Muscle layer of duodenum (tissue), 2 donors: Measurements from ENCODE around the gene IGSF5.
"Not testable (repeated sequence)": the region's sequence is repeated elsewhere in the genome, so short reads cannot be mapped to it uniquely, and the experiment has no call there.

Experiments used
- H3K27ac ChIP-seq: one replicate; pipeline ENCODE4 v1.7.0; 2013; ENCODE audit warnings: mild to moderate bottlenecking, low read length
- H3K27me3 ChIP-seq: one replicate; pipeline ENCODE4 v1.7.0; 2013; ENCODE audit warnings: low read depth, mild to moderate bottlenecking, control low read depth, low read length
- H3K36me3 ChIP-seq, 2 donors: one replicate each; pipeline ENCODE4 v1.7.0; 2013; ENCODE audit warnings: low read length in 2 of 2, control low read depth in 1 of 2, mild to moderate bottlenecking in 1 of 2; ENCODE audit not compliant: insufficient read depth in 2 of 2, control insufficient read depth in 1 of 2
- H3K4me1 ChIP-seq, 2 donors: one replicate each; pipeline ENCODE4 v1.7.0; 2013; ENCODE audit warnings: low read length in 2 of 2, mild to moderate bottlenecking in 2 of 2, control low read depth in 1 of 2, moderate library complexity in 1 of 2; ENCODE audit not compliant: insufficient read depth in 2 of 2, control insufficient read depth in 1 of 2
- H3K4me3 ChIP-seq, 2 donors: one replicate each; pipeline ENCODE4 v1.7.0; 2013; ENCODE audit warnings: low read length in 2 of 2, low read depth in 1 of 2, mild to moderate bottlenecking in 1 of 2
- H3K9me3 ChIP-seq, 2 donors: one replicate each; pipeline ENCODE4 v1.7.0; 2013; ENCODE audit warnings: low read length in 2 of 2, control low read depth in 1 of 2, mild to moderate bottlenecking in 1 of 2; ENCODE audit not compliant: control insufficient read depth in 1 of 2
- donor health status: healthy.

The IGSF5 gene

DNA sequence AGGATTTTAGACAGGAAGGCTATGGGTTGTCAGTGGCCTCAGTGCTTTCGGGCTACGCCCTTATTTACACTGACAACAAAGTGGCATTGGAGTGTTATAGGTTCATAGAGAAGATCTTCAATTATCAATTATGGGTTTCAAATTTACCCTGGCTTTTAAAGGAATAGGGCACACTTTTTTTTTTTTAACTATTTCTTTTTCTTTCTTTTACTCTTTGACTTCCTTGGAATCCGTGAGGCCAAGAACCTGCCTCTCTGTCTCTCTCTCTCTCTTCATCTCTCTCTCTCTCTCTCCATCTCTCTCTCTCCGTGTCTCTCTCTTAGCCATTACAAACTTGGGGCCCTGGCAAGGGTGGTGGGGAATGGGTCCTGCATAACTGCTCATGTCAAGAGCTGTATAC, at the start of gene IGSF5:
TSS of gene IGSF5 (plus strand) at position 301 of the 400 bp plus-strand sequence. CDS start 327 bp downstream, outside the sequence.
- H3K4me3 ChIP-seq, H3K9me3 ChIP-seq, H3K27me3 ChIP-seq, H3K4me1 ChIP-seq, H3K36me3 ChIP-seq, H3K27ac ChIP-seq: not testable (repeated sequence)

GRCh38 chr21:39696196-39696595, 48.8 kb upstream of the IGSF5 start:
- H3K27ac ChIP-seq: no peak overlapping the region
- H3K4me1 ChIP-seq: no peaks in the 10 kb centered on the region
- no peak overlapping the region for H3K4me3 ChIP-seq
- H3K9me3 ChIP-seq: no peaks in the 10 kb centered on the region
- H3K36me3 ChIP-seq: no peaks in the 10 kb centered on the region
- H3K27me3 ChIP-seq: no peaks in the 10 kb centered on the region

- H3K36me3 ChIP-seq: no peaks in the 10 kb centered on the region
- H3K27me3 ChIP-seq: no peaks in the 10 kb centered on the region
- no peaks in the 10 kb centered on the region for H3K9me3 ChIP-seq
- no peaks in the 10 kb centered on the region for H3K4me1 ChIP-seq
- no peak overlapping the region for H3K4me3 ChIP-seq
- H3K27ac ChIP-seq: no peak overlapping the region
Measured at GRCh38 chr21:39696618-39697017, 48.4 kb upstream of the IGSF5 start.

GRCh38 chr21:39700318-39700717, 44.7 kb upstream of the IGSF5 start:
- no peaks in the 10 kb centered on the region for H3K27me3 ChIP-seq
- no peak overlapping the region for H3K4me3 ChIP-seq
- no peak overlapping the region for H3K27ac ChIP-seq
- peaks cover 0 to 6% of the 10 kb centered on the region in 2 donors for H3K9me3 ChIP-seq
- H3K4me1 ChIP-seq: no peaks in the 10 kb centered on the region
- no peaks in the 10 kb centered on the region for H3K36me3 ChIP-seq

GRCh38 chr21:39703578-39703977, 41.4 kb upstream of the IGSF5 start:
- Histone ChIP-seq H3K4me3 (no peak overlapping the region), H3K27ac (no peak overlapping the region), H3K9me3 (peaks cover 0 to 6% of the 10 kb centered on the region in 2 donors), H3K27me3 (no peaks in the 10 kb centered on the region), H3K4me1 (no peaks in the 10 kb centered on the region), H3K36me3 (no peaks in the 10 kb centered on the region)

DNA sequence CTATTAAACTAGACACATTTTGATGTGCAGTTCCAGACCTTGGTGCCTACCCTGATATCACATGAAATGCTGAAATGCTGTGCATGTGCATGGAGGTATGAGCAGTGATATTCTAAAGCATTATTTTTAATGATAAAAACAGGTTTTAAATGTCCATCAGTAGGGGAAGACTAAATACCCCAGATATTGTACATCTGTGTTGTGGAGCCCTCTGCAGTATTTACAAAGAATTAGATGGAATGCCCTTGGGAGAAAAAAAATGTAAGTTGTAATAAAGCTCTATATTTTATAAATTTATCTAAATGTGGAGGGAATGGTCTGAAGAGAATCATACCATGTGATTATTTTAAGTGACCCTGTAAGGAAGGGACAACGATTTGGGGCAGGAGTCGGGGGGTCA, 39.1 kb upstream of the IGSF5 start:
- no peak overlapping the region for H3K4me3 ChIP-seq
- H3K36me3 ChIP-seq: no peaks in the 10 kb centered on the region
- peaks cover 0 to 6% of the 10 kb centered on the region in 2 donors for H3K9me3 ChIP-seq
- H3K4me1 ChIP-seq: no peaks in the 10 kb centered on the region
- no peaks in the 10 kb centered on the region for H3K27me3 ChIP-seq
- no peak overlapping the region for H3K27ac ChIP-seq

DNA sequence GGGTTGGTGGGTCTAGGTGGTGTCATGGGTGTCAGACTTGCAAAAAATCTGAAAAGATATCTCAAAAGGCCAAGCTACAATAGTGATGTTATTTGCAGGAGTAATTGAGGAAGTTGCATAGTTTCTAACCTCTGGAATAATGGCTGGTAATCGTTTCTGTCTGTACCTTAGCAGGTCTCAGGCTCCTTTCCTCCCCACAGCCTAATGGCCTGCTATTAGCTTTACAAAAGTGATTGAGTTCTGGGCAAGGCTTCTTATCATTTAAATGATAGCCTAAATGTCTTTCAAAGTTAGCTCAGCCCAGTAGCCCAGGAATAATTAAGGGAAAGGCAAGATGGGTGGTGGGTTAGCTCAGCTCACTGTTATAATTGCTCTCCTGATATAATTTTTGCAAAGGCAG, 37.7 kb upstream of the IGSF5 start:
- Histone ChIP-seq H3K36me3 (no peaks in the 10 kb centered on the region), H3K27me3 (no peaks in the 10 kb centered on the region), H3K4me1 (no peaks in the 10 kb centered on the region), H3K9me3 (peaks cover 0 to 6% of the 10 kb centered on the region in 2 donors), H3K27ac (no peak overlapping the region), H3K4me3 (no peak overlapping the region)

GRCh38 chr21:39710866-39711265, 34.1 kb upstream of the IGSF5 start:
- no peak overlapping the region for H3K27ac ChIP-seq
- no peak overlapping the region for H3K4me3 ChIP-seq
- H3K9me3 ChIP-seq: no peaks in the 10 kb centered on the region
- no peaks in the 10 kb centered on the region for H3K36me3 ChIP-seq
- H3K27me3 ChIP-seq: no peaks in the 10 kb centered on the region
- no peaks in the 10 kb centered on the region for H3K4me1 ChIP-seq

DNA sequence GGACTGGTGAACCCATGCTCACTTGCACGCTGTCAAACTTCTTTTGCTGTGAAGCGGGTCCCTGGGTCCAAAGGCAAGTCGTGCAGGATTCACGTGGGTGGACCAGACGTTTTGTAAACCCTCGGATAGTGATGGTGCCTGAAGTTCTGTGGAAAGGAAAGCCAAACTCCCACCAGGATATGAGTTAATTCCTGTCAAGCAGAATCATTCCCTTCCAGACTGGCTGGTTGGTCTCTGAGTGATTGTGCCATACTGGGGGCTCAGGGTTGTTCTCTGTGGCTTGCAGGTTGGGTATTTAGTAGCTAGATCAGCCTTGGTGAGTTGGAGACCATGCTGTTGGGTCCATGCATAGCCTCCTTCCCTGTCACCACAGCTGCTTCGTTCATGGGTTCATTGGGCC, 32.7 kb upstream of the IGSF5 start:
- H3K4me1 ChIP-seq: no peaks in the 10 kb centered on the region
- no peaks in the 10 kb centered on the region for H3K36me3 ChIP-seq
- no peaks in the 10 kb centered on the region for H3K9me3 ChIP-seq
- H3K4me3 ChIP-seq: no peak overlapping the region
- no peak overlapping the region for H3K27ac ChIP-seq
- no peaks in the 10 kb centered on the region for H3K27me3 ChIP-seq

GRCh38 chr21:39712976-39713375, 32.0 kb upstream of the IGSF5 start:
- Histone ChIP-seq H3K27ac (no peak overlapping the region), H3K4me3 (no peak overlapping the region), H3K9me3 (no peaks in the 10 kb centered on the region), H3K36me3 (no peaks in the 10 kb centered on the region), H3K4me1 (no peaks in the 10 kb centered on the region), H3K27me3 (no peaks in the 10 kb centered on the region)

GRCh38 chr21:39713905-39714304, 31.1 kb upstream of the IGSF5 start:
- H3K27ac ChIP-seq: no peak overlapping the region
- H3K36me3 ChIP-seq: no peaks in the 10 kb centered on the region
- H3K9me3 ChIP-seq: no peaks in the 10 kb centered on the region
- H3K27me3 ChIP-seq: no peaks in the 10 kb centered on the region
- H3K4me1 ChIP-seq: no peaks in the 10 kb centered on the region
- no peak overlapping the region for H3K4me3 ChIP-seq

DNA sequence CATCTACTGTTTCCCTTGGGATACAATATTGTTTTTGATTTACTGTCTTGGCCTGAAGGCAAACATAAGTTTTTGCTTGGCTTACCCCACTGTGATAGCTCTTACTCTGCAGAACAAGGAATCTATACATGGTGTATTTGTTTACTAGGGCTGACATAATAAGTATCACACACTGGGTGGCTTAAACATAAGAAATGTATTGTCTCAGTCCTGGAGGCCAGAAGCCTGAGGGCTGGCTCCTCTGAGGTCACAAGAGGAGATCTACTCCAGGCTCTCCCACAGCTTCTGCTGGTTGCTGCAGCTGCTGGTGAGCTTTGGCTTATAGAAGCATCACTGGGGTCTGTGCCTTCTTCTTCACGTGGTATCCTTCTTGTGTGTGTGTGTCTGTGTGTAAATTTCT, 30.7 kb upstream of the IGSF5 start:
- H3K27ac ChIP-seq: no peak overlapping the region
- no peaks in the 10 kb centered on the region for H3K36me3 ChIP-seq
- no peaks in the 10 kb centered on the region for H3K9me3 ChIP-seq
- no peaks in the 10 kb centered on the region for H3K27me3 ChIP-seq
- H3K4me1 ChIP-seq: no peaks in the 10 kb centered on the region
- no peak overlapping the region for H3K4me3 ChIP-seq
